ENCODE results near the gene DBH.

DBH gene

GRCh38 chr9:133691191-133691590 is 55.0 kb downstream of the DBH start:
- H3K27ac Mint-ChIP-seq: no peak overlapping the region
- no peaks in the 10 kb centered on the region for H3K27me3 Mint-ChIP-seq
- peaks cover 18% of the 10 kb centered on the region for H3K4me1 Mint-ChIP-seq (ENCODE audit: low read depth)
- no peak overlapping the region for H3K4me3 Mint-ChIP-seq
- peaks cover 30% of the 10 kb centered on the region for H3K36me3 Mint-ChIP-seq (ENCODE audit: low read depth)
- DNase-seq: no peak
- H3K9me3 Mint-ChIP-seq: no peaks in the 10 kb centered on the region

DNA sequence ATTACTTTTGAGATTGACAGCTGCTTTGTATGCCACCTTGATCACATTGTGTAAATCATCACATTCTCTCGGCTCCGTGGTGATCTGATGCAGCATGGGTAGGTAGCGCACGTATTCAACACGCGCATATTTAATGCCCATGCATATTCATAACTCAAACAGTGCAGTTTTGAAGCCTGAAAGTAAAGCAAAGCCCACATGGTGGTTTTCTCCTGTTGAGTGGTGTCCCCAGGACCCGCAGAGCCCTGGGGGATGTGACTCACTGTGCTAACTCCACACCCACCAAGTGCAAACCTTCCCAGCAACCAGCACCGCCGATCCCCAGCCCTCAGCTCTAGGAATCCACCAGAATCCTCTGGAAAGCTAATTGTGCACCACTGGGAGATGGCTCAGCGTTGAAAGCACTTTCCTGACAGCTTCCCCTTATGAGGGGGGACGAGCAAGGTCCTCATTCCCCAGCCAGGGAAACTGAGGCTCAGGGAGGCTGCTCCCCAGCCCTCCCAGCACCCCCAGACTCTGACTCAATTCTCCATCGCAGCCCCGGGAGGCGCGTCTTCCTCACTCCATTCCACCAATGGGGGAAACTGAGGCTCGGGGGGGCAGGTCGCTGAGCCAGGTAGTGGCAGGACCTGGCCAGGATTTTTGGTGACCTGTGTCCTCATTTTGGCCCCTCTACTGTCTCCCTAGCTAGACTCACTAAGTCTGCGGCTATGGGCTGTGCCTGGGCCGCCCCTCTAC is 55.6 kb downstream of the DBH start:
- Mint-ChIP-seq H3K9me3 (no peaks in the 10 kb centered on the region), H3K27ac (peak overlapping the region; percentile 14), H3K4me1 (ENCODE audit: low read depth) (peaks cover 23% of the 10 kb centered on the region), H3K36me3 (ENCODE audit: low read depth) (peaks cover 30% of the 10 kb centered on the region), H3K27me3 (no peaks in the 10 kb centered on the region), H3K4me3 (no peak overlapping the region)
- DNase-seq: no peak

GRCh38 chr9:133692364-133692985 is 56.3 kb downstream of the DBH start:
- Mint-ChIP-seq H3K4me3 (no peak overlapping the region), H3K27me3 (no peaks in the 10 kb centered on the region), H3K4me1 (ENCODE audit: low read depth) (peaks cover 27% of the 10 kb centered on the region), H3K9me3 (no peaks in the 10 kb centered on the region), H3K27ac (peak overlapping the region; percentile 14), H3K36me3 (ENCODE audit: low read depth) (peaks cover 30% of the 10 kb centered on the region)
- DNase-seq: no peak

DNA sequence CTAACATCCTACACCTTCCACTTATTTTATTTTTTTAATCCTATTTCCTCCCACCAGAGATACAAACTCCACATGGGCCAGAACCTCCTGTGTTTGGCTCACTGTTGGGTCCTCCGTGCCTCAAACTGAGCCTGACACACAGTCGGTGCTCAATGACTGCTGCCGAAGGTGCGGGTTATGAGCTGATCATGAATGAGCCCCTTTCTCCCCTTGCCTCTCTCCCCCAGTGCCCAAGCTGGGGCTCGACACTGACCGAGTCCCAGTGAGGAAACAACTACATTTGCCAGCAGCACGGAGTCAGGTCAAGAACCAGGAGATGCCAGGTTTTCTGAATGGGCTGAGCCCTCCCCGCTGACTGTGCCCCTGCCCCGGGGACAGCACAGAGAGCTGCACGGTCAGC is 57.0 kb downstream of the DBH start:
- no peak for DNase-seq
- Mint-ChIP-seq H3K4me3 (no peak overlapping the region), H3K27ac (no peak overlapping the region), H3K4me1 (ENCODE audit: low read depth) (peaks cover 29% of the 10 kb centered on the region), H3K36me3 (ENCODE audit: low read depth) (peaks cover 30% of the 10 kb centered on the region), H3K27me3 (no peaks in the 10 kb centered on the region), H3K9me3 (no peaks in the 10 kb centered on the region)

- no peaks in the 10 kb centered on the region for H3K27me3 Mint-ChIP-seq
- peaks cover 33% of the 10 kb centered on the region for H3K36me3 Mint-ChIP-seq (ENCODE audit: low read depth)
- H3K4me3 Mint-ChIP-seq: no peak overlapping the region
- DNase-seq: no peak
- no peaks in the 10 kb centered on the region for H3K9me3 Mint-ChIP-seq
- H3K27ac Mint-ChIP-seq: no peak overlapping the region
- peaks cover 37% of the 10 kb centered on the region for H3K4me1 Mint-ChIP-seq (ENCODE audit: low read depth)
Observed at GRCh38 chr9:133693703-133694529, 57.8 kb downstream of the DBH start.

GRCh38 chr9:133694686-133695085 is 58.5 kb downstream of the DBH start:
- Mint-ChIP-seq H3K9me3 (no peaks in the 10 kb centered on the region), H3K4me1 (ENCODE audit: low read depth) (peaks cover 40% of the 10 kb centered on the region), H3K27me3 (no peaks in the 10 kb centered on the region), H3K36me3 (ENCODE audit: low read depth) (peaks cover 31% of the 10 kb centered on the region), H3K27ac (no peak overlapping the region), H3K4me3 (no peak overlapping the region)
- no peak for DNase-seq

GRCh38 chr9:133696071-133696472 is 59.9 kb downstream of the DBH start:
- Mint-ChIP-seq H3K36me3 (ENCODE audit: low read depth) (peaks cover 33% of the 10 kb centered on the region), H3K27ac (no peak overlapping the region), H3K4me1 (ENCODE audit: low read depth) (peaks cover 50% of the 10 kb centered on the region), H3K27me3 (no peaks in the 10 kb centered on the region), H3K9me3 (no peaks in the 10 kb centered on the region), H3K4me3 (no peak overlapping the region)
- DNase-seq: no peak

DNA sequence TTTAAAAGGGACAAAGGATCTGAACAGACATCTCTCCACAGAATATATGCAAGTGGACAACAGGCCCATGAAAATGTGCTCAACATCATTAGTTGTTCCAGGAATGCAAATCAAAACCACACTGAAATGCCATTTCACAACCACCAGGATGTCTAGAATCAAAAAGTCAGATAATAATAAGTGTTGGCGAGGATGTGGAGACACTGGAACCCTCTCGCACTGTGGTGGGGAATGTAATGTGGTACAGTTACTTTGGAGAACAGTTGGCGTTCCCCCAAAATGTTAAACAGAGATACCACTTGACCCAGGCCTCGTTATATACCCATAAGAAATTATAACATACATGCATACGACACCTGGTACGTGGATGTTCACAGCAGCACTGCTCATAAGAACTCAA is 63.4 kb downstream of the DBH start:
- Mint-ChIP-seq H3K9me3 (no peaks in the 10 kb centered on the region), H3K27me3 (no peaks in the 10 kb centered on the region), H3K4me1 (ENCODE audit: low read depth) (peaks cover 52% of the 10 kb centered on the region), H3K4me3 (no peak overlapping the region), H3K27ac (no peak overlapping the region), H3K36me3 (ENCODE audit: low read depth) (peaks cover 11% of the 10 kb centered on the region)
- no peak for DNase-seq

DNA sequence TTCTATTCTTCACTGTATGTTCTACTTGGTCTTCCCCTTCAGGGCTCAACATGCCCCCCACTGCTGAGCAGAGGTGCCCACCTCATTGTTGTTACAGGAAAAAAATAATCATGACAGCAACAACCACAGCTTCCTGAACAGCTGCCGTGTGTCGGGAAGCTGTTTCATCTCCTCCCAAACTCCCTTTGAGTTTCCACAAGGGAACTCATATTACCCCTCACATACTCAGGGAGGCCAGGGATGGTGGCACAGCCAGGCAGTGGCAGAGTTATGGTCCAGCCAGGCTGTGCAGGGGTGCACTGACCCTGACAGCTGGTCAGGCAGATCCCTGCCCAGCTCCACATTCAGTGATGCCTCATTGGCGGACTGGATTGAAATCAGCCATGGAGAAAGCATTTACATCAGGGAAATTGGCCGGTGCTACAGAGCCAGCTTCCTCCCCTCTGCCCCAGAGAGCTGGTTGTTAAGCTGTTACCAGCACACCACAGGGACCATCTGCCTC is 64.7 kb downstream of the DBH start:
- no peaks in the 10 kb centered on the region for H3K27me3 Mint-ChIP-seq
- H3K4me3 Mint-ChIP-seq: peak overlapping the region; percentile 77
- no peak for DNase-seq
- peaks cover 52% of the 10 kb centered on the region for H3K4me1 Mint-ChIP-seq (ENCODE audit: low read depth)
- peaks cover 6% of the 10 kb centered on the region for H3K36me3 Mint-ChIP-seq (ENCODE audit: low read depth)
- no peaks in the 10 kb centered on the region for H3K9me3 Mint-ChIP-seq
- peak overlapping the region; percentile 97 for H3K27ac Mint-ChIP-seq

GRCh38 chr9:133701321-133701980 is 65.3 kb downstream of the DBH start:
- peaks cover 6% of the 10 kb centered on the region for H3K36me3 Mint-ChIP-seq (ENCODE audit: low read depth)
- peaks cover 54% of the 10 kb centered on the region for H3K4me1 Mint-ChIP-seq (ENCODE audit: low read depth)
- H3K9me3 Mint-ChIP-seq: no peaks in the 10 kb centered on the region
- H3K27me3 Mint-ChIP-seq: no peaks in the 10 kb centered on the region
- DNase-seq: peak; percentile 83
- H3K27ac Mint-ChIP-seq: peak overlapping the region; percentile 97
- peak overlapping the region; percentile 77 for H3K4me3 Mint-ChIP-seq

GRCh38 chr9:133701981-133702797 is 66.0 kb downstream of the DBH start:
- DNase-seq: peak; percentile 81
- Mint-ChIP-seq H3K36me3 (ENCODE audit: low read depth) (peaks cover 6% of the 10 kb centered on the region), H3K27me3 (no peaks in the 10 kb centered on the region)

DNA sequence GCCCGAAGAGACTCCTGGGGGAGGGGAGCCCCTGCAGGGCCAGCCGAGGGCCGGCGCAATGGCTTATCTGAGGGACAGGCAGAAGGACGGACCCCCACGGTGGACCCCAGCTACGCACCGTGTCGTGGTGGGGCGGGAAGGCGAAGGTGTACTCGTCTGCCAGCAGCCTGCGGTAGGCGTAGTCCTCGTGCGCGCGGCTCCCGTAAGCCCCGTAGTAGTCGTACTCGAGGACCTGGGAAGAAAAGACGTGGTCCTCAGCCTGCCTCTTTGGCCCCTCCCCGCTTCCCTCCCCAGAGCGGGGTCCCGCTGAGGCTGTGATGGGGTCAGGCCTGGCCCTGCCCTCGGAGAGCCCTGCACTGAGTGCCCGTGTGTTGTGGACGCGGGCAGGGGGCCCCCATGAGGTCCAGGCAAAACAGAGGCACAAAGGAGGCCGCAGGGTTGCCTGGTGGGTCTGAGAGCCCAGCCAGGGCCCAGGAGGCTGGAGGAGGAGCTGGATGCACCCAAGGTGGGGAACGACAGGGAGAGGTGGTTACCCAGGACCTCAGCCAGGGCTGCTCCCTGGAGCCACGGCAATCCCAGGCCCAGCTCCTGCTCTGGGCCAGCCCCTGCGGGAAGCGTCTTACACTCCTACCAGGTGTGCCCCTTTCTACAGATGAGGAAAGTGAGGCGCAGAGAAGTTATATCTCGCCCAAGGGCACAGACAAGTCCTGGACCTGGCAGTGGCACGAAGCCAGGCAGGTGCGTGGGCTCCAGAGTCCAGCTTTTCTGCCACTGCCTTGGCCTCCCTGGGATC is 66.8 kb downstream of the DBH start:
- peak overlapping the region; percentile 77 for H3K4me3 Mint-ChIP-seq
- H3K27ac Mint-ChIP-seq: peak overlapping the region; percentile 97
- H3K36me3 Mint-ChIP-seq (ENCODE audit: low read depth): peaks cover 6% of the 10 kb centered on the region
- peaks cover 53% of the 10 kb centered on the region for H3K4me1 Mint-ChIP-seq (ENCODE audit: low read depth)
- DNase-seq: no peak
- no peaks in the 10 kb centered on the region for H3K9me3 Mint-ChIP-seq
- H3K27me3 Mint-ChIP-seq: no peaks in the 10 kb centered on the region

More at GRCh38 chr9:133701981-133702797, 66.0 kb downstream of the DBH start:
- Mint-ChIP-seq H3K4me3 (peak overlapping the region; percentile 77), H3K27ac (peak overlapping the region; percentile 97), H3K4me1 (ENCODE audit: low read depth) (peaks cover 53% of the 10 kb centered on the region), H3K9me3 (no peaks in the 10 kb centered on the region)

Data from activated T-cell treated with anti-CD3 and anti-CD28 coated beads, Interleukin-2, amount 50 U/mL, for 24 hours (primary cell).